GM13976 (cell line): Measurements from ENCODE around the gene RAD9B.

Experiments used
- DNase-seq: peaks from one replicate; pipeline ENCODE4 v3.0.0; 2012; ENCODE audit warnings: low spot score
- in situ Hi-C: fragments of 300-500 bp; cut with MboI; formaldehyde crosslinking; loops from one replicate; pipeline ENCODE4 v1.12.0; 2022; ENCODE audit warnings: low sequenced_read_pairs, mixed read lengths, inconsistent platforms; ENCODE audit not compliant: unreplicated experiment
- TF ChIP-seq, protein P1 (sequence below): IDR thresholded peaks from 2 replicates; pipeline ENCODE4 v1.5.1; 2012; ENCODE audit warnings: borderline replicate concordance, mild to moderate bottlenecking; ENCODE audit not compliant: insufficient read depth; ENCODE audit errors: extremely low read depth, missing control alignments, control extremely low read depth

RAD9B gene

DNA sequence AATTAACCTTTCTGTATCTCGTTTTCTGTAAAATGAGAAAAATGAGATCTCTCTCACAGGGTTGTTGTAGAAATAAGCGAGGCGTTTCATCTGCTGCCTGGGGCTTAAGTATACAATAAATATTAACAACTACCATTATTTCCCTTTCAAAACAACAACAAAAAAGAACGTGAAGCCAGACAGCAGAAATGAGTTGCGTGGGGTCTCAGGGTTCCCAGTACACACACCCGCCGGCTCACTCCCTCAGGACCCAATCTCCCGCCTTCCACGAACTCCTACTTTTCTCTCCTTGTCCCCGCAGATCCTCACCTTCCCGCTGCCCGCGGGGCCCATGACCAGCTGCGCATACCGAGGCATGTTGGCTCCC, 34.3 kb upstream of the RAD9B start:
- in situ Hi-C loops: loop anchor here (10.0 kb wide), 1 partner anchor 227 kb away; no protein-coding TSS in a partner anchor
- TF ChIP-seq, protein P1, sequence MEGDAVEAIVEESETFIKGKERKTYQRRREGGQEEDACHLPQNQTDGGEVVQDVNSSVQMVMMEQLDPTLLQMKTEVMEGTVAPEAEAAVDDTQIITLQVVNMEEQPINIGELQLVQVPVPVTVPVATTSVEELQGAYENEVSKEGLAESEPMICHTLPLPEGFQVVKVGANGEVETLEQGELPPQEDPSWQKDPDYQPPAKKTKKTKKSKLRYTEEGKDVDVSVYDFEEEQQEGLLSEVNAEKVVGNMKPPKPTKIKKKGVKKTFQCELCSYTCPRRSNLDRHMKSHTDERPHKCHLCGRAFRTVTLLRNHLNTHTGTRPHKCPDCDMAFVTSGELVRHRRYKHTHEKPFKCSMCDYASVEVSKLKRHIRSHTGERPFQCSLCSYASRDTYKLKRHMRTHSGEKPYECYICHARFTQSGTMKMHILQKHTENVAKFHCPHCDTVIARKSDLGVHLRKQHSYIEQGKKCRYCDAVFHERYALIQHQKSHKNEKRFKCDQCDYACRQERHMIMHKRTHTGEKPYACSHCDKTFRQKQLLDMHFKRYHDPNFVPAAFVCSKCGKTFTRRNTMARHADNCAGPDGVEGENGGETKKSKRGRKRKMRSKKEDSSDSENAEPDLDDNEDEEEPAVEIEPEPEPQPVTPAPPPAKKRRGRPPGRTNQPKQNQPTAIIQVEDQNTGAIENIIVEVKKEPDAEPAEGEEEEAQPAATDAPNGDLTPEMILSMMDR: no peak
- no peak for DNase-seq

DNA sequence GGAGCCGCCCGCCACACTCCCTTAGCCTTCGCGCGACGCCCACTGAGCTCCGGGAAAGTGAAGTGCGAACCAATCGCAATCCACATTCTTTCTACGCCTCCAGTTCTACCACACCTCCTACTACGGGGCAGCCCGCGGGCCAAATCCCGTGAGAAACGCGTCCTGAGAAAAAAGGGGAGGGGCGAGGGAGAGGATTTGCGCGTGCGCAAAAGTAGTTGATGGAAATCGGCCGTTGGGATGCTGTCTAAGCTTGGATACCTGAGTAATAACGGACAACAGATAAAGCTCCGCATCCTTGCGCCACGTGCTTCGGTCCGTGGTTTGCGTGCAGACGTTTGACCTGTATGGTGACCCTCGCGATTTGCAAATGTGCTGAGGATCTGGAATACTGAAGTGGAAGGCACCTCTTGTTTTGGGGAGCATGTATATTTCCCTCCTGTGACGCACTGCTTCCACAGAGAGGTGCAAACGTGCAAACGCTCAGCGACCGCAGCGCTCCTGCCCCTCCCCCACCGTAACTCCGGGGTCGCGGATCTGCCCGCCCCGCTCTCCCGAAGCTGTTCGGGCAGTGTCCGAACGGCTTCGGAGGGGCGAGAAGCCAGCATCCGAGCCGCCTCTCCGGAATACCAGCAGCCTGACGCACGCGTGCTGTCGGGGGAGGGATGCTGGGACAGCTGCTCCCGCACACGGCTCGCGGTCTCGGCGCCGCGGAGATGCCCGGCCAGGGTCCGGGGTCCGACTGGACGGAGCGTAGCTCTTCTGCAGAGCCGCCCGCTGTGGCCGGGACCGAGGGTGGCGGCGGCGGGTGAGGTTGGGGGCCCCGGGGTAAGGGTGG, 33.7 kb upstream of the RAD9B start, which contains the start of the genes FAM216A and GPN3:
TSS of gene FAM216A (plus strand) at position 632 of the 835 bp plus-strand sequence. CDS start at position 663, 31 bp downstream.
TSS of gene GPN3 (minus strand) at position 44 of the 835 bp plus-strand sequence. CDS start 54 bp downstream, outside the sequence.
- peak; percentile 96 for DNase-seq
- TF ChIP-seq, protein P1: no peak
- in situ Hi-C loops: loop anchor here (10.0 kb wide), 1 partner anchor 226 kb away; no protein-coding TSS in a partner anchor

DNA sequence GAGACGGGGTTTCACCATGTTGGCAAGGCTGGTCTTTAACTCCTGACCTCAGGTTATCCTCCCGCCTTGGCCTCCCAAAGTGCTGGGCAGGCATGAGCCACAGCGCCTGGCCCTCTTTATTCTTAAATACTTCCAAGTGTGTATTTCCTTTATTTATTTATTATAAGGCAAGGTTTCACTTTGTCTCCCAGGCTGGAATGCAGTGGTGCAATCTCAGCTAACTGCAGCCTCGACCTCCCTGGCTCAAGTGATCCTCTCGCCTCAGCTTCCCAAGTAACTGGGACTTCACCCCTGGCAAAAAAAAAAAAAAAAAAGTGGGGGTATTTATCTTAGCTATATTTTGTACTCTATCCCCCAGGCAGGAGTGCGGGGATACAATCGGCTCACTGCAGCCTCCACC, 26.7 kb upstream of the RAD9B start:
- TF ChIP-seq, protein P1: no peak
- in situ Hi-C loops: no loop called here
- DNase-seq: no peak

DNA sequence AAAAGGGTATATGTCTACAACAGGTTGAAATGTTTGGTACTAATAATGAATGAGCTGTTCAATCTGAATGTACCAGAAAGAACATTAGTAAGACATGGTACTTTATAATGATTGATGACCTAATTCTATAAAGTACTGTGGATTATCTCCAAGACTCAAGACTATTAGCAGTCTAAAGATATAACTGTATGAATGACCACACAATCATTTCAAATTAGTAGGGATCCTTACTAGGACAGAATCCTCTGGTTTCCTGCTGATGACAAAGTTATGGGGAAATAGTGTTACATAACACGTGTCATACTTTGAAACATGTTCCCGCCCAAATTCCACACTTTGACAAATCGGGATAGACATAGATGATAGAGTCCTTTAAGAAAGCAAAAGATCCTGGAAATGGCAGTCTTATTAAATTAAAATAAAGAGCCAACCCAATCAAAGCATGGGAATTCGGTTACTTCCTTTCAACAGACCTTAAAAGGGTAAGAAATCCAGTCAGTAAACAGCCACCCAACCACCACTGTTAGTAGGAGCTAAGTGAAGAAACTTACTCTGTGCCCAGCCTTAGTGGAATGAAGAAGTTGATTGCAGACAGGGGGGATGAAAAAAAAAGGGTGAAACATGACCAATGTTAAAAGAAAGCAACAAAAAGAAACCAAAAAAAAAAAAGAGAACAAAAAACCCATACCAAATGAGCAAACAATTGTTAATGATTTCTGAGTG, 3.0 kb upstream of the RAD9B start:
- in situ Hi-C loops: no loop called here
- DNase-seq: no peak
- TF ChIP-seq, protein P1: no peak

DNA sequence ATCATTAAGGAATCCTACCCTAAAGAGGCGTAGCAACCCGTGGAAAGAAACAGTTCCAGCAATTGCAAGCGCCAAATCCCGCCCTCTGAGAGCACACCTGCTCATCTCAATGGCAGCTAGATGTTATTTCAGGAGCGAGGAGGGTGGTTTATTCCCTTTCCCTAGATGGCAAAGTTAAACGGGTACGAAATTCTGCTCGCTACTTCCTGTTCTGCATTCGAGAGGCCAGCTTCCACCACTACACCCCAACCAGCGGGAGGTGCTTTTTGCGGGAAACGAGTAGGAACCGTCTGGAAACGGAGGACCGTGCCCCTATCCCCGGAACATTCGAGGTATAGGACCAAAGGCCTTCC, 756 bp upstream of the RAD9B start:
- TF ChIP-seq, protein P1: no peak
- in situ Hi-C loops: no loop called here
- DNase-seq: peak; percentile 54

- no peak for DNase-seq
- TF ChIP-seq, protein P1: no peak
- in situ Hi-C loops: no loop called here
Observed at GRCh38 chr12:110503432-110503831, 1.3 kb downstream of the RAD9B start.
